ENCODE measurements around the gene ADARB2.

DNA sequence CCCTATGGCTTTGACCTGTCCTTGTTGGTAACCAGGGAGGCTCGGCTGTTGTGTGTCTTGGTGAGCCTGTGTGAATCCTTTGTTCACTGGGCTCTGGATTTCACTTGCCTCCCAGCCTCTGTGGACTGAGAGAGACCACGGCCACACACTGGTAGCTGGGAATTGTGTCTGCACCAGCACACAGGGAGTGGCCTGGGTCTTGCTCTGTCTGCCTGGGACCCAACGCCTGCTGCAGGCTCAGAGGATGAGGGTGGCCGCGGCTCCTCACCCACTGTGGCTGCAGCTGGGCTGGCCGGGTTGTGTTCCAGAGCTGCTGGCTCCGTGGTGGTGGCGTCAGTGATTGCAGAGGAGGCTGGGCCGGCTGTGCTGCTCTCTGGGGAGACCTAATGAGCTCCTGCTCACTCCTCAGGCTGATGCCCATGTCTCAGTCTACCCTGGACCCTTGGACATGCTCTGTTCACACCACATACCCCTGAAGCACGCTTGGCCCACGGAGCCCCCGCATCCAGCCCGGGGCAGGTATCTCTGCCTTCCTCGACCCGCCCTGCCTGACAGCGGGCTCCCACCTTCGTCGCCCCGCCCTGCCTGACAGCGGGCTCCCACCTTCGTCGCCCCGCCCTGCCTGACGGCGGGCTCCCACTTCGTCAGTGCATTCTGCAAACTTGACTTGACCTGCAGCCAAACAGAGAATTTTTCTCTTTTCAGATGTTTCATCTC is 328.5 kb downstream of the ADARB2 start:
- TF ChIP-seq, protein P1, sequence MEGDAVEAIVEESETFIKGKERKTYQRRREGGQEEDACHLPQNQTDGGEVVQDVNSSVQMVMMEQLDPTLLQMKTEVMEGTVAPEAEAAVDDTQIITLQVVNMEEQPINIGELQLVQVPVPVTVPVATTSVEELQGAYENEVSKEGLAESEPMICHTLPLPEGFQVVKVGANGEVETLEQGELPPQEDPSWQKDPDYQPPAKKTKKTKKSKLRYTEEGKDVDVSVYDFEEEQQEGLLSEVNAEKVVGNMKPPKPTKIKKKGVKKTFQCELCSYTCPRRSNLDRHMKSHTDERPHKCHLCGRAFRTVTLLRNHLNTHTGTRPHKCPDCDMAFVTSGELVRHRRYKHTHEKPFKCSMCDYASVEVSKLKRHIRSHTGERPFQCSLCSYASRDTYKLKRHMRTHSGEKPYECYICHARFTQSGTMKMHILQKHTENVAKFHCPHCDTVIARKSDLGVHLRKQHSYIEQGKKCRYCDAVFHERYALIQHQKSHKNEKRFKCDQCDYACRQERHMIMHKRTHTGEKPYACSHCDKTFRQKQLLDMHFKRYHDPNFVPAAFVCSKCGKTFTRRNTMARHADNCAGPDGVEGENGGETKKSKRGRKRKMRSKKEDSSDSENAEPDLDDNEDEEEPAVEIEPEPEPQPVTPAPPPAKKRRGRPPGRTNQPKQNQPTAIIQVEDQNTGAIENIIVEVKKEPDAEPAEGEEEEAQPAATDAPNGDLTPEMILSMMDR (IDR thresholded peaks at IDR 0.05) = no peak
- no peak for TF ChIP-seq POLR2A (IDR thresholded peaks at IDR 0.05)

Measured in Peyer's patch (tissue), 4 donors.